GM04504 (cell line): Measurements from ENCODE around the gene LRFN2.

ENCODE experiments used
- DNase-seq: peaks from one replicate; pipeline ENCODE4 v3.0.0-alpha.2; 2012; ENCODE audit warnings: low read depth

Gene LRFN2

GRCh38 chr6:40477246-40478126, 109.7 kb downstream of the LRFN2 start:
- DNase-seq: no peak

- DNase-seq: no peak
These were observed 110.5 kb downstream of the LRFN2 start for GRCh38 chr6:40476673-40477072.

GRCh38 chr6:40474937-40475336, 112.2 kb downstream of the LRFN2 start:
- no peak for DNase-seq

GRCh38 chr6:40473026-40473425, 114.1 kb downstream of the LRFN2 start:
- no peak for DNase-seq

- no peak for DNase-seq
These were observed 114.8 kb downstream of the LRFN2 start for GRCh38 chr6:40472353-40472752.

GRCh38 chr6:40471243-40471642, 115.9 kb downstream of the LRFN2 start:
- DNase-seq: no peak

GRCh38 chr6:40469323-40469722, 117.8 kb downstream of the LRFN2 start:
- DNase-seq: no peak

- no peak for DNase-seq
These were observed 120.1 kb downstream of the LRFN2 start for GRCh38 chr6:40466986-40467539.

- no peak for DNase-seq
These were observed 125.5 kb downstream of the LRFN2 start for GRCh38 chr6:40461643-40462042.

- no peak for DNase-seq
These were observed 126.8 kb downstream of the LRFN2 start for GRCh38 chr6:40460380-40460779.

GRCh38 chr6:40457261-40457660, 129.9 kb downstream of the LRFN2 start:
- no peak for DNase-seq

- DNase-seq: no peak
These were observed 130.7 kb downstream of the LRFN2 start for GRCh38 chr6:40456390-40457013.

- DNase-seq: no peak
These were observed 131.3 kb downstream of the LRFN2 start for GRCh38 chr6:40455686-40456389.

- DNase-seq: no peak
These were observed 136.7 kb downstream of the LRFN2 start for GRCh38 chr6:40450483-40450882.

GRCh38 chr6:40444811-40445210, 142.4 kb downstream of the LRFN2 start:
- no peak for DNase-seq

GRCh38 chr6:40444312-40444711, 142.9 kb downstream of the LRFN2 start:
- no peak for DNase-seq

- no peak for DNase-seq
These were observed 143.3 kb downstream of the LRFN2 start for GRCh38 chr6:40443842-40444241.

GRCh38 chr6:40442591-40442990, 144.6 kb downstream of the LRFN2 start:
- DNase-seq: no peak

GRCh38 chr6:40441150-40441549, 146.0 kb downstream of the LRFN2 start:
- DNase-seq: no peak

GRCh38 chr6:40440053-40440452, 147.1 kb downstream of the LRFN2 start:
- no peak for DNase-seq

- DNase-seq: no peak
These were observed 148.0 kb downstream of the LRFN2 start for GRCh38 chr6:40439026-40439800.
